Esophagus muscularis mucosa (tissue), 4 donors: Measurements from ENCODE around the gene RHOT2. TPM values are rescaled to one million over a fixed set of nuclear protein-coding genes. Genes with fewer than 3 reads are reported as not detected.

Source experiments
- DNase-seq: peaks from one replicate; pipeline ENCODE4 v3.0.0-alpha.2; 2017; ENCODE audit errors: extremely low spot score
- H3K27ac ChIP-seq, 4 donors: fragments of 200-600 bp; sonication (generic); replicated peaks in 1 of 4; 1 replicate in 3 of 4; 2 replicates in 1 of 4; pipeline ENCODE4 v1.5.1; 2016 to 2019; ENCODE audit warnings: mild to moderate bottlenecking in 1 of 4
- H3K27me3 ChIP-seq, 4 donors: fragments of 200-600 bp; sonication (generic); one replicate each; pipeline versions ENCODE4 v1.5.1 to v1.6.0; 2016 to 2019
- H3K36me3 ChIP-seq, 4 donors: fragments of 200-600 bp; sonication (generic); one replicate each; pipeline ENCODE4 v1.5.1; 2016 to 2019
- H3K4me1 ChIP-seq, 4 donors: fragments of 200-600 bp; sonication (generic); one replicate each; pipeline ENCODE4 v1.5.1; 2016 to 2019
- H3K4me3 ChIP-seq, 4 donors: fragments of 200-600 bp; sonication (generic); 1 replicate in 2 of 4; 2 replicates in 2 of 4; pipeline ENCODE4 v1.5.1; 2016 to 2019; ENCODE audit warnings: mild to moderate bottlenecking in 4 of 4, moderate library complexity in 1 of 4
- H3K9me3 ChIP-seq, 4 donors: fragments of 200-600 bp; sonication (generic); 1 replicate in 3 of 4; 2 replicates in 1 of 4; pipeline ENCODE4 v1.5.1; 2016 to 2019
- EP300 ChIP-seq: sonication (generic); formaldehyde crosslinking; IDR thresholded peaks from one replicate; pipeline ENCODE4 v1.6.1; 2017; ENCODE audit warnings: antibody characterized with exemption
- POLR2A ChIP-seq: fragments of 450-650 bp; IDR thresholded peaks from one replicate; pipeline ENCODE4 v1.6.1; 2017; ENCODE audit warnings: antibody characterized with exemption, moderate library complexity, mild to moderate bottlenecking, low read depth
- POLR2AphosphoS5 ChIP-seq, 2 donors: sonication (generic); formaldehyde crosslinking; IDR thresholded peaks; one replicate each; pipeline ENCODE4 v1.6.1; 2017; ENCODE audit warnings: antibody characterized with exemption in 2 of 2
- WGBS: methylation state at CpG from one replicate; pipeline ENCODE4 v1.1.5; 2018; 5-methylcytosine and 5-hydroxymethylcytosine counted together
- intact Hi-C: fragments of 100-400 bp; cut with DNase I; formaldehyde crosslinking; loops from one replicate; pipeline ENCODE4 v1.15.1; 2023
- total RNA-seq, 4 donors: library from RNA; depleted of rRNA; stranded (reverse); fragments of >200 nt; gene quantifications; one replicate each; pipeline versions ENCODE4 v1.1.0 to v1.2.1, GENCODE V29; 2016
- TF ChIP-seq, protein P1 (sequence below), 3 experiments: fragments of 200-600 bp in 2 of 3; fragments of 450-650 bp in 1 of 3; sonication (generic) in 2 of 3; IDR thresholded peaks; one replicate each; pipeline ENCODE4 v1.5.1; 2017 to 2019; ENCODE audit warnings: antibody characterized with exemption in 3 of 3, mild to moderate bottlenecking in 2 of 3, moderate library complexity in 1 of 3

The RHOT2 gene
- total RNA-seq, 4 donors from 2014 or later = 34.5 to 67.5 (median 58.6) TPM

DNA sequence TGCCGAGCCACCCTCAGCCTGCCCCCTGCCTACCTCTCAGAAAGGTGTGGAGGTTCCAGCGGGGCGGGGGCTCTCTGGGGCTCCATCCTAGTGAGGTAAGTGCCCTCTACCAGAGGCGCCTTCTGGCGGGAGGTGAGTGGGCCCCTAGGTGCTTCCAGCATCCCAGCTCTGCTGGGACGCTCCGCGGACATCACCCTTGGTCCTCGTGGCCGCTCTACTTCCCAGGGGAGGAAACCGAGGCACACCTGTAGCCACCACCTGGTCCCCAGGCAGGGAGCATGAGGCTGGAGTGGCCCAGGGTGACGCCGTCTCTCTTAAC is 24.9 kb upstream of the RHOT2 start:
- intact Hi-C loops = no loop called here
- Histone ChIP-seq H3K36me3 (peaks cover 0 to 5% (median 4%) of the 10 kb centered on the region in 4 donors), H3K4me3 (peak overlapping the region; percentile 91 to 97 (median 94)), H3K4me1 (peaks cover 42 to 86% (median 68%) of the 10 kb centered on the region in 4 donors), H3K27me3 (no peaks in the 10 kb centered on the region), H3K9me3 (no peaks in the 10 kb centered on the region), H3K27ac (peak overlapping the region; percentile 80 to 94 (median 92))
- TF ChIP-seq EP300 = no peak
- TF ChIP-seq, protein P1, sequence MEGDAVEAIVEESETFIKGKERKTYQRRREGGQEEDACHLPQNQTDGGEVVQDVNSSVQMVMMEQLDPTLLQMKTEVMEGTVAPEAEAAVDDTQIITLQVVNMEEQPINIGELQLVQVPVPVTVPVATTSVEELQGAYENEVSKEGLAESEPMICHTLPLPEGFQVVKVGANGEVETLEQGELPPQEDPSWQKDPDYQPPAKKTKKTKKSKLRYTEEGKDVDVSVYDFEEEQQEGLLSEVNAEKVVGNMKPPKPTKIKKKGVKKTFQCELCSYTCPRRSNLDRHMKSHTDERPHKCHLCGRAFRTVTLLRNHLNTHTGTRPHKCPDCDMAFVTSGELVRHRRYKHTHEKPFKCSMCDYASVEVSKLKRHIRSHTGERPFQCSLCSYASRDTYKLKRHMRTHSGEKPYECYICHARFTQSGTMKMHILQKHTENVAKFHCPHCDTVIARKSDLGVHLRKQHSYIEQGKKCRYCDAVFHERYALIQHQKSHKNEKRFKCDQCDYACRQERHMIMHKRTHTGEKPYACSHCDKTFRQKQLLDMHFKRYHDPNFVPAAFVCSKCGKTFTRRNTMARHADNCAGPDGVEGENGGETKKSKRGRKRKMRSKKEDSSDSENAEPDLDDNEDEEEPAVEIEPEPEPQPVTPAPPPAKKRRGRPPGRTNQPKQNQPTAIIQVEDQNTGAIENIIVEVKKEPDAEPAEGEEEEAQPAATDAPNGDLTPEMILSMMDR (IDR thresholded peaks at IDR 0.05) = no peak
- no peak for TF ChIP-seq POLR2AphosphoS5 (IDR thresholded peaks at IDR 0.05)
- TF ChIP-seq POLR2A = no peak
- WGBS = 89% methylated on average over 8 of the region's 13 CpGs
- no peak for DNase-seq

DNA sequence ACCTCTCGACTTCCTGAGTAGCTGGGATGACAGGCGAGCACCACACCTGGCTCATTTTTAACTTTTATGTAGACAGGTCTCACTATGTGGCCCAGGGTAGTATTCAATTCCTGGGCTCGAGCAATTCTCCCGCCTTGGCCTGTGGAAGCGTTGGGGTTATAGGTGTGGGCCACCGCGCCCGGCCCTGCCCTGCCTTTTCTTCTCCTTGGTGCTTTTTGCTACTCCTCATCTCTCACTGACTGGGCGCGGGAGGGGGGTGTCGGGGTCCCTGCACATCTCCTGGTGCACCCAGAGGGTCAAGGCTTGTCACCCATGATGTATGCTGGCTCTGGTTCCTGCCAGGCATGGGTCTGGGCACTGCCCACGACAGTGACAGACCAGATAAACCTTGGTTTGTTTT is 23.4 kb upstream of the RHOT2 start:
- TF ChIP-seq POLR2A = no peak
- TF ChIP-seq, protein P1 (IDR thresholded peaks at IDR 0.05) = no peak
- TF ChIP-seq EP300 = no peak
- TF ChIP-seq POLR2AphosphoS5 (IDR thresholded peaks at IDR 0.05) = no peak
- Histone ChIP-seq H3K4me3 (no peak overlapping the region), H3K27me3 (no peaks in the 10 kb centered on the region), H3K27ac (no peak overlapping the region), H3K4me1 (peaks cover 49 to 88% (median 73%) of the 10 kb centered on the region in 4 donors), H3K9me3 (no peaks in the 10 kb centered on the region), H3K36me3 (peaks cover 0 to 5% (median 4%) of the 10 kb centered on the region in 4 donors)
- WGBS = 88% methylated on average over 12 of the region's 12 CpGs
- no peak for DNase-seq
- intact Hi-C loops = no loop called here

DNA sequence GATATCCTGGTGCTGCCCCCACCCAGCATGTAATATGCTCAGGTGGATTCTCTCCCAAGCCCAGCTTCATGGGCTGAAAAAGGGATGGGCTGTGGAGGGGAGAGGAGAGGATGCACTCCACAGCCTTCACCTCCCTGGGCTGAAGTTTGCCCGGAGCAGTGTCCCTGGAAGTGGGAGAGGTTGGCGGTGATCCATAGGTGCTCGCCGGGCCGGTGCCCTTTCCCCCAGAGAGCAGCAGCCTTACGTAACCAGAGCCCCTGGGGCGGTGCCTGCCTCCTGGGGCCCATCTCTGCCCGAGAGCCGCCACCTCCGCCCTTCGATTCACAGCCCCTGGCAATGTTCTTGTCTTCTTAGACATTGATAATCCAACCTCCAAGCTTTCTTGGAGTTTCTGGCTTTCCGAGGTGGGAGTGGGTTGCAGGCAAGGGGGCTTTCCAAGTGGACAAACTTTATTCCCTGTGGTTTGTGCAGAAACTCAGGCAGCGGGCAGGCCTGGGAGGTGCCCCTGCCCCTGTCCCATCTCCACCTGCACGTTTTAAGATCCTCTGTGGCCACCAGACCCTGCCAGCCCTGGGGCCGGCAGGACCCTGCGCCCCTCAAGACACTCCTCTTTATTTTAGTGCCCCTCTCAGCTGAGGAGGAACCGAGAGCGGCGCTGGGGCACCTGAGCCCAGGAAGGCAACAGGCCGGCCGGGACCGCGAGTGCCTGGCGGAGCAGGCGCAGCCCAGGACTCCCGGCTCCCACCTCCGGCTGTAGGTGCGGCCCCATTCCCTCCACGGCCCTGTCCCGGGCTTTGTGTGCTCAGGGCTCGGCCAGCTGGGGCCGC is 21.9 kb upstream of the RHOT2 start:
- peak overlapping the region in 3 of 4 donors; percentile 47 to 57 (median 48) for H3K27ac ChIP-seq
- 73% methylated on average over 13 of the region's 32 CpGs for WGBS
- no peaks in the 10 kb centered on the region for H3K27me3 ChIP-seq
- TF ChIP-seq POLR2AphosphoS5 (IDR thresholded peaks at IDR 0.05) (no peak), EP300 (no peak), POLR2A (no peak)
- TF ChIP-seq, protein P1 (IDR thresholded peaks at IDR 0.05) = no peak
- peaks cover 0 to 5% (median 4%) of the 10 kb centered on the region in 4 donors for H3K36me3 ChIP-seq
- H3K4me1 ChIP-seq = peaks cover 55 to 95% (median 78%) of the 10 kb centered on the region in 4 donors
- H3K4me3 ChIP-seq = no peak overlapping the region
- intact Hi-C loops = no loop called here
- no peaks in the 10 kb centered on the region for H3K9me3 ChIP-seq
- no peak for DNase-seq

DNA sequence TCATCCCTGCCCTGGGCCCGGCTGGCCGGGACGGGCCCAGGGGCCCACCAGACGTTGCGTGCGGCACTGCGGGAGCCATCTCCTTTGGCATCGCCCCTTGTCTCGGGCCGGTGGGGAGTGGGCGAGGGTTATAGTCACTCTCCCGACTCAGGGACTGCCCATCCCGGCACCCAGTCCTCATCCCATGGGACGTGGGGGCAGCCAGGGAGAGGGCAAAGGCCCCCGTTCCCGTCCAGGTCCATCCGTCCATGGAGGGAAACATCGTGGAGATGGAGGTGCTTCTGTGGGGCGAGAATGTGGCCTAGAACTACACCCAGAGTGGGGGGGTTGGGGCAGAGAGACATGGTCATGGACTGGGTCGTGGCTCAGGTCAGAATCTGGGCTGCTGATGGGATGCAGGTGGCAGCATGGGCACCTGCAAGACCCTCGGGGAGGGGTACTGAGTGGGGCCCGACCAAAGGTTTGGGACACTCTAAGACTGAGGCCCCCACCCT is 21.2 kb upstream of the RHOT2 start:
- peaks cover 0 to 8% (median 4%) of the 10 kb centered on the region in 4 donors for H3K36me3 ChIP-seq
- no peak for TF ChIP-seq POLR2AphosphoS5 (IDR thresholded peaks at IDR 0.05)
- TF ChIP-seq, protein P1 (IDR thresholded peaks at IDR 0.05) = no peak
- TF ChIP-seq EP300 = no peak
- no peak for TF ChIP-seq POLR2A
- WGBS = 78% methylated on average over 19 of the region's 22 CpGs
- no peak for DNase-seq
- peak overlapping the region in 3 of 4 donors; percentile 47 to 57 (median 48) for H3K27ac ChIP-seq
- intact Hi-C loops = no loop called here
- no peaks in the 10 kb centered on the region for H3K9me3 ChIP-seq
- H3K4me3 ChIP-seq = no peak overlapping the region
- H3K4me1 ChIP-seq = peaks cover 55 to 90% (median 73%) of the 10 kb centered on the region in 4 donors
- no peaks in the 10 kb centered on the region for H3K27me3 ChIP-seq
